Chondrocyte (in vitro differentiated cells): ENCODE measurements around the gene GREM1. TPM values are rescaled to one million over a fixed set of nuclear protein-coding genes. Genes with fewer than 3 reads are reported as not detected.
A peak's percentile ranks its signal among the peaks of the same experiment; 100 is the strongest.

Source experiments
- DNase-seq: peaks from one replicate; pipeline ENCODE4 v3.0.0; 2021; ENCODE audit warnings: mixed read lengths, low spot score
- H3K27ac Mint-ChIP-seq: one replicate; pipeline ENCODE4 v1.8.0; 2021; ENCODE audit warnings: mild to moderate bottlenecking, moderate library complexity, mixed read lengths; ENCODE audit not compliant: unreplicated experiment
- H3K27me3 Mint-ChIP-seq: 2 replicates; pipeline ENCODE4 v1.8.0; 2021; ENCODE audit warnings: low read depth, mixed read lengths
- H3K36me3 Mint-ChIP-seq: 2 replicates; pipeline ENCODE4 v1.8.0; 2021; ENCODE audit warnings: low read depth, mixed read lengths
- H3K4me1 Mint-ChIP-seq: 2 replicates; pipeline ENCODE4 v1.8.0; 2021; ENCODE audit warnings: low read depth, mild to moderate bottlenecking, mixed read lengths
- H3K4me3 Mint-ChIP-seq: one replicate; pipeline ENCODE4 v1.8.0; 2021; ENCODE audit warnings: mild to moderate bottlenecking, moderate library complexity, mixed read lengths; ENCODE audit not compliant: unreplicated experiment
- H3K9me3 Mint-ChIP-seq: 2 replicates; pipeline ENCODE4 v1.8.0; 2021; ENCODE audit warnings: low read depth, mixed read lengths
- long read RNA-seq: library from polyadenylated mRNA; stranded (forward); transcript quantifications from one replicate; pipeline ENCODE4 v2.0.0, GENCODE V29; 2021
- total RNA-seq: library from RNA; stranded (reverse); gene quantifications from 3 replicates; pipeline ENCODE4 v1.2.1, GENCODE V29; 2021
- TF ChIP-seq, protein P1 (sequence below): fragments of 200-600 bp; sonication (generic); IDR thresholded peaks from 2 replicates; pipeline ENCODE4 v1.5.0; 2021; ENCODE audit warnings: antibody characterized with exemption, mild to moderate bottlenecking, moderate library complexity

Gene GREM1
- 142 to 227 TPM (median 151 TPM) in 3 replicates for total RNA-seq
- long read RNA-seq, full-length matches to known transcripts = 50 of 88 reads
- long read RNA-seq, partial matches to known transcripts = 0 of 88 reads
- long read RNA-seq, other reads (novel, unspliced or antisense) = 38 of 88 reads

DNA sequence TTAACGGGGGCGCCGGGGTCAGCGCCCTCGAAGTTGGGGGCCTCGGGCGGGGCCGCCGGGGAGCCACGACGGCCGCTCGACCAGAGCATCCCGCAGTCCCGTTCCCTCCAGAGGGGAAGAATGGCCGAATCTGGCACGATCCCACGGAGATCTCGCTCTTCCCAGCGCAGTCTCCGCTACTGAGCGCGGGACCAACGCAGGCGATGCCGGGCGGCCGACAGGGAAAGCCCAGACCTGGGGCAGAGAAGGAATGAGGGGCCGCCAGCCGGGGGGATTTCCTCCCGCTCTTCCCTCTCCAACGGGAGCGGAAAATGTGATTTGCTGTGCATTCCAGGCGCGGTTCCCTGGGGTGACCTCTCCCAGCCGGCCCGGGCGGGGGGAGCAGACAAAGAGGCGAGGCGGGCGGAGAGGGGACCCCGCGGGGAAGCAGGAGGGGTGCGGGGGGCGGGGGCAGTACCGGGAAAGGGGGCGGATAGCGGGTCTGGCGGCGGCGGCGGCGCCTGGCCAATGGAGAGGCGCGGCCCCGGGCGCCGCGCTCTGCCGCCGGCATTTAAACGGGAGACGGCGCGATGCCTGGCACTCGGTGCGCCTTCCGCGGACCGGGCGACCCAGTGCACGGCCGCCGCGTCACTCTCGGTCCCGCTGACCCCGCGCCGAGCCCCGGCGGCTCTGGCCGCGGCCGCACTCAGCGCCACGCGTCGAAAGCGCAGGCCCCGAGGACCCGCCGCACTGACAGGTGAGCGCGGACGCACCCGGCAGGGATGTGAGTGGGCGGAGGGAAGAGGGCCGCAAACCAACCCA, at the start of gene GREM1:
Gene GREM1, plus strand, starts transcription at position 579 of the 801 bp plus-strand sequence. CDS start 12,687 bp downstream, outside the sequence.
- Mint-ChIP-seq H3K9me3 (no peaks in the 10 kb centered on the region), H3K4me1 (peaks cover 43% of the 10 kb centered on the region), H3K27ac (peak within 1 kb of the TSS; percentile 90), H3K27me3 (no peaks in the 10 kb centered on the region), H3K36me3 (no peaks in the 10 kb centered on the region), H3K4me3 (peak within 1 kb of the TSS; percentile 86)
- DNase-seq = no peak
- TF ChIP-seq, protein P1, sequence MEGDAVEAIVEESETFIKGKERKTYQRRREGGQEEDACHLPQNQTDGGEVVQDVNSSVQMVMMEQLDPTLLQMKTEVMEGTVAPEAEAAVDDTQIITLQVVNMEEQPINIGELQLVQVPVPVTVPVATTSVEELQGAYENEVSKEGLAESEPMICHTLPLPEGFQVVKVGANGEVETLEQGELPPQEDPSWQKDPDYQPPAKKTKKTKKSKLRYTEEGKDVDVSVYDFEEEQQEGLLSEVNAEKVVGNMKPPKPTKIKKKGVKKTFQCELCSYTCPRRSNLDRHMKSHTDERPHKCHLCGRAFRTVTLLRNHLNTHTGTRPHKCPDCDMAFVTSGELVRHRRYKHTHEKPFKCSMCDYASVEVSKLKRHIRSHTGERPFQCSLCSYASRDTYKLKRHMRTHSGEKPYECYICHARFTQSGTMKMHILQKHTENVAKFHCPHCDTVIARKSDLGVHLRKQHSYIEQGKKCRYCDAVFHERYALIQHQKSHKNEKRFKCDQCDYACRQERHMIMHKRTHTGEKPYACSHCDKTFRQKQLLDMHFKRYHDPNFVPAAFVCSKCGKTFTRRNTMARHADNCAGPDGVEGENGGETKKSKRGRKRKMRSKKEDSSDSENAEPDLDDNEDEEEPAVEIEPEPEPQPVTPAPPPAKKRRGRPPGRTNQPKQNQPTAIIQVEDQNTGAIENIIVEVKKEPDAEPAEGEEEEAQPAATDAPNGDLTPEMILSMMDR = peak; percentile 5

DNA sequence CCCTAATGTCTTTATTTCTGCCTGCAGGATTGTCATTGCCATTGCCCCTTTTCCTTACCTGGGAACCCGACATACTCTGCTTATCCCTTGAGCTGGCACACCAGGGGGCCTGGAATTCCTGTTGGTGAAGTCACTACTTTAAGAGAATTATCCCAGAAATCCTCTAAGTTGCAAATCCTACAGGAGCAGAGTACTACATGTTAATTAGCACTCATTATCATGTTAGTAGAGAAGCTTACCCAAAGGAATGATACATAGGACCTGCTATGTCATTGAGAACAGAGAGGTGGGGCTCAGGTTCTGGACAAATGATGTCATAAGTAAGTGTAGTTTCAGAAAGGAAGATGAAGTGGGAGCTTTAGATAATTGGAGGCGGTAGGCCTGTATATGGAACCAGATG, 48.9 kb upstream of the GREM1 start:
- Mint-ChIP-seq H3K36me3 (no peaks in the 10 kb centered on the region), H3K4me3 (no peak overlapping the region), H3K4me1 (peaks cover 24% of the 10 kb centered on the region), H3K9me3 (no peaks in the 10 kb centered on the region), H3K27me3 (no peaks in the 10 kb centered on the region), H3K27ac (no peak overlapping the region)
- no peak for DNase-seq
- TF ChIP-seq, protein P1 = no peak

DNA sequence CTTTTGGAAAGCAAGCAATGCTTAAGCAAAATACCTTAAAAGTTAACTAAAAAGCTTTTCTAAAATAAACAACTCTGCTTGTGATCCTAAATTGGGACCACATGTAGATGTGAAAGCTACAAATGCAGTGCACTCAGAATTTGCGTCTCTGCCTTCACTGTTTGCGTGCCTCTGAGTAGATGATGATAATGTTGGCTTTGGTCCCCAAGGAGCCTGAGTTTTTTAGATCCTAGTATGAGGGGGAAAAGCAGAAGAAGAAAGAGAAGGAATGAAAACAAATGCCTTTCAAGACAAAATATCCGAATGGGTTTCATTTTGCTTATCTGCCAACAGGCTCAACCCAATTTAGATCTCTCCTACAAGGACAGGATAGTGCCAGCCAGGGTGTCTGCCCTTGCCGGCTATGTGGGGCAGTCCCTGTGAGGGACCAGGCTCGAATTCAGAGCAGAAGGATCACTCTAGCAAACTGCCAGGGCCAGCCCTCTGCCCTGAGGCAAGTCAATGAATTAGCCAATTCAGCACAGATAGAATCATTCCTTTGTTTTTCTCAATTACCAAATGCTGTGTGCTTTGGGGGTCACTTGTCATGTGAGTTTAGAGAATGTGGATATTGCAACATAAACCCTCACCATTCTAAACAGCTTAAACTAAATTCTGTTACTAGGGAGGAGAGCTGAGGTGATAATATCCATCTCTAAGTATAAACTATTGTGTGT, 47.8 kb upstream of the GREM1 start:
- no peaks in the 10 kb centered on the region for H3K27me3 Mint-ChIP-seq
- H3K4me3 Mint-ChIP-seq = peak overlapping the region; percentile 10
- H3K36me3 Mint-ChIP-seq = no peaks in the 10 kb centered on the region
- H3K27ac Mint-ChIP-seq = peak overlapping the region; percentile 49
- TF ChIP-seq, protein P1 = no peak
- H3K9me3 Mint-ChIP-seq = no peaks in the 10 kb centered on the region
- peaks cover 24% of the 10 kb centered on the region for H3K4me1 Mint-ChIP-seq
- DNase-seq = no peak

DNA sequence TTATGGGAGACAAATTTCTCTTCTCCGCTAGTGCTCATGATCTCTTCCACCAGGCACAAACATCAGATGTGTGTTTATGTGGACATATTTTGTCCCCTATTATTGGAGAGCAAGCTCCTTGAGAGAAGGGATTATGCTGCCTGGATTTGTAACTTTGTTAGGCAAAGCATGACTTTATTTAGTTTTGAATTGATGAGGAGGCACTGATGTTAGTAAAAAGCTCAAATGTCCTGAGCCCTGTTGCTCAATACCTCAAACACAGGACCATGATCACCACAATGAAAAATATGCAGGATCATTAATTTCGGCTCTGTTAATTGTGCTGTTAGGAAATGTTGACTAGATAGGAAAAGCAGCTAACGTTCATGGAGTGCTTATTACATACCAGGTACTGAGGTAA, 47.2 kb upstream of the GREM1 start:
- H3K9me3 Mint-ChIP-seq = no peaks in the 10 kb centered on the region
- no peak overlapping the region for H3K27ac Mint-ChIP-seq
- TF ChIP-seq, protein P1 = no peak
- no peak for DNase-seq
- no peaks in the 10 kb centered on the region for H3K36me3 Mint-ChIP-seq
- H3K4me1 Mint-ChIP-seq = peaks cover 24% of the 10 kb centered on the region
- H3K27me3 Mint-ChIP-seq = no peaks in the 10 kb centered on the region
- H3K4me3 Mint-ChIP-seq = no peak overlapping the region
